Stimulated activated CD8-positive, alpha-beta memory T cell treated with anti-CD3 and anti-CD28 coated beads, Interleukin-15, amount 100 ng/mL, for 1 hour (primary cell): ENCODE data around the gene PIK3CG.
"Not testable (repeated sequence)": the region's sequence is repeated elsewhere in the genome, so short reads cannot be mapped to it uniquely, and the experiment has no call there.

Experiments used
- DNase-seq: peaks from one replicate; pipeline ENCODE4 v3.0.0-alpha.2; 2020; ENCODE audit warnings: low read depth

PIK3CG gene

GRCh38 chr7:106938803-106939202 is 73.7 kb downstream of the PIK3CG start:
- no peak for DNase-seq

GRCh38 chr7:106944035-106944665 is 79.1 kb downstream of the PIK3CG start:
- no peak for DNase-seq

- no peak for DNase-seq
Observed at GRCh38 chr7:106947244-106947728, 82.2 kb downstream of the PIK3CG start.

GRCh38 chr7:106952001-106952657 is 87.0 kb downstream of the PIK3CG start:
- no peak for DNase-seq

- DNase-seq, result no peak
Observed at GRCh38 chr7:106952658-106953231, 87.7 kb downstream of the PIK3CG start.

GRCh38 chr7:106954840-106955239 is 89.8 kb downstream of the PIK3CG start:
- no peak for DNase-seq

- not testable (repeated sequence) for DNase-seq
Observed at GRCh38 chr7:106955857-106956256, 90.8 kb downstream of the PIK3CG start.
